Measurements from ENCODE around the gene NFXL1.

DNA sequence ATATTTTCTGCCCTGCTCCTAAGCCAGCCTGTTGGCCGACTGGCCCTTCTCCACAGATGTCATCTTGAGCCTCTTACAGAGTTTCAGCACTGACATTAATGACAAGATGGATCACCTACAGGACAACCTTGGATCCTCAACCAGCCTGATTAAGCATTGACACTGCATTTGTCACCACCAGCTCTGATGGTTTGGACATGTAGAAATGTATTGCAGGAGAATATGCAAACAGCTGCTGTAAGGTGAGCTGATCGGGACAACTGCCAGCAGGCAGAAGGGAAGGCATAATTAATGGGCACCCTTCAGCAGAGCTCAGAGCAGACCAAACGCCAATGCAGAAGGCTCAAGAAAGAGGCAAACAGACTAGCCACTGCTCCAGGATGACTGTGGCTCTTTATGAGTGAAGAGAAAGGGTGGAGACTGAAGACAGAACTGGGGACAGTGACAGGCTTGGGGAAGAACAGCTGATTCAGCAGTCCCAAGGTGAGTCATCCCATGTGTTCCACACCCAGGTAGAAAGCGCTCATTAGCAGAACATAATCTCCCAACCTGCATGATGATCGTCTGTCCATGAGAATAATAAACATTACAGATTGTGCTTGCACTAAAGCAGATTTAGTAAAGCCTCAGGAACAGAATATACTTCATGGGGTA is 83.2 kb downstream of the NFXL1 start:
- TF ChIP-seq, protein P1, sequence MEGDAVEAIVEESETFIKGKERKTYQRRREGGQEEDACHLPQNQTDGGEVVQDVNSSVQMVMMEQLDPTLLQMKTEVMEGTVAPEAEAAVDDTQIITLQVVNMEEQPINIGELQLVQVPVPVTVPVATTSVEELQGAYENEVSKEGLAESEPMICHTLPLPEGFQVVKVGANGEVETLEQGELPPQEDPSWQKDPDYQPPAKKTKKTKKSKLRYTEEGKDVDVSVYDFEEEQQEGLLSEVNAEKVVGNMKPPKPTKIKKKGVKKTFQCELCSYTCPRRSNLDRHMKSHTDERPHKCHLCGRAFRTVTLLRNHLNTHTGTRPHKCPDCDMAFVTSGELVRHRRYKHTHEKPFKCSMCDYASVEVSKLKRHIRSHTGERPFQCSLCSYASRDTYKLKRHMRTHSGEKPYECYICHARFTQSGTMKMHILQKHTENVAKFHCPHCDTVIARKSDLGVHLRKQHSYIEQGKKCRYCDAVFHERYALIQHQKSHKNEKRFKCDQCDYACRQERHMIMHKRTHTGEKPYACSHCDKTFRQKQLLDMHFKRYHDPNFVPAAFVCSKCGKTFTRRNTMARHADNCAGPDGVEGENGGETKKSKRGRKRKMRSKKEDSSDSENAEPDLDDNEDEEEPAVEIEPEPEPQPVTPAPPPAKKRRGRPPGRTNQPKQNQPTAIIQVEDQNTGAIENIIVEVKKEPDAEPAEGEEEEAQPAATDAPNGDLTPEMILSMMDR (optimal IDR thresholded peaks at IDR 0.05 in 1 of 3, IDR thresholded peaks at IDR 0.05 in 1 of 3, conservative IDR thresholded peaks at IDR 0.05 in 1 of 3; ENCODE audit: extremely low read depth in 1 of 3, insufficient read depth in 2 of 3, low read length in 3 of 3) = no peak
- TF ChIP-seq EZH2 (IDR thresholded peaks at IDR 0.05; ENCODE audit: low read length) = no peak
